GM20000 (cell line): Measurements from ENCODE around the gene MPP2.

Experiments used
- DNase-seq: peaks from one replicate; pipeline ENCODE4 v3.0.0; 2012; ENCODE audit warnings: low spot score
- CTCF ChIP-seq: IDR thresholded peaks from 2 replicates; pipeline ENCODE4 v1.5.1; 2012; ENCODE audit warnings: mild to moderate bottlenecking, control low read depth; ENCODE audit errors: extremely low read depth, missing control alignments

Gene MPP2

GRCh38 chr17:43840814-43841213, 66.5 kb downstream of the MPP2 start:
- DNase-seq: no peak
- no peak for TF ChIP-seq CTCF

GRCh38 chr17:43839670-43840108, 67.6 kb downstream of the MPP2 start:
- no peak for TF ChIP-seq CTCF
- DNase-seq: no peak

- DNase-seq: no peak
Measured at GRCh38 chr17:43834106-43834505, 73.2 kb downstream of the MPP2 start.

GRCh38 chr17:43832976-43833829, 74.1 kb downstream of the MPP2 start, which contains the start of gene MPP3:
Gene MPP3 (minus strand): TSS chr17:43833146. CDS start chr17:43831906, 1,240 bp downstream.
- peak; percentile 63 for DNase-seq
- no peak for TF ChIP-seq CTCF

More at GRCh38 chr17:43834106-43834505, 73.2 kb downstream of the MPP2 start:
- no peak for TF ChIP-seq CTCF

GRCh38 chr17:43832168-43832975, 75.0 kb downstream of the MPP2 start:
- TF ChIP-seq CTCF: no peak
- no peak for DNase-seq

GRCh38 chr17:43831633-43832032, 75.7 kb downstream of the MPP2 start:
- no peak for DNase-seq
- TF ChIP-seq CTCF: no peak
